Activated naive CD4-positive, alpha-beta T cell treated with anti-CD3 and anti-CD28 coated beads, Interleukin-2, amount 10 ng/mL, durations not matched to agents 7 days and 5 days (primary cell): ENCODE data around the gene CEACAM1.
"Not testable (repeated sequence)": the region's sequence is repeated elsewhere in the genome, so short reads cannot be mapped to it uniquely, and the experiment has no call there.

Experiments
- CTCF ChIA-PET: fragments of 350-600 bp; sonication (Branson Sonifier 250); formaldehyde crosslinking; loops from one replicate; lab custom pipeline; 2021; ENCODE audit warnings: antibody characterized with exemption; lab: Charles Lee
- DNase-seq: peaks from one replicate; pipeline ENCODE4 v3.0.0-alpha.2; 2020
- H3K27ac Mint-ChIP-seq: one replicate; pipeline ENCODE4 v1.8.0; 2021; ENCODE audit warnings: mild to moderate bottlenecking, moderate library complexity, mixed read lengths
- H3K27me3 Mint-ChIP-seq: one replicate; pipeline ENCODE4 v1.8.0; 2021; ENCODE audit warnings: mild to moderate bottlenecking, mixed read lengths
- H3K36me3 Mint-ChIP-seq: one replicate; pipeline ENCODE4 v1.8.0; 2021; ENCODE audit warnings: mixed read lengths
- H3K4me1 Mint-ChIP-seq: one replicate; pipeline ENCODE4 v1.8.0; 2021; ENCODE audit warnings: mixed read lengths
- H3K4me3 Mint-ChIP-seq: one replicate; pipeline ENCODE4 v1.8.0; 2021; ENCODE audit warnings: mild to moderate bottlenecking, moderate library complexity, mixed read lengths
- H3K9me3 Mint-ChIP-seq: one replicate; pipeline ENCODE4 v1.8.0; 2021; ENCODE audit warnings: mixed read lengths

CEACAM1 gene

GRCh38 chr19:42514449-42514848 lies 13.8 kb downstream of the CEACAM1 start:
- peaks cover 56% of the 10 kb centered on the region for H3K36me3 Mint-ChIP-seq
- H3K4me3 Mint-ChIP-seq = no peak overlapping the region
- DNase-seq = no peak
- no peaks in the 10 kb centered on the region for H3K27me3 Mint-ChIP-seq
- H3K27ac Mint-ChIP-seq = peak overlapping the region; percentile 55
- CTCF ChIA-PET = no interaction called here
- no peaks in the 10 kb centered on the region for H3K9me3 Mint-ChIP-seq
- peaks cover 40% of the 10 kb centered on the region for H3K4me1 Mint-ChIP-seq

GRCh38 chr19:42512743-42513304 lies 15.5 kb downstream of the CEACAM1 start:
- H3K36me3 Mint-ChIP-seq = peaks cover 52% of the 10 kb centered on the region
- no peaks in the 10 kb centered on the region for H3K9me3 Mint-ChIP-seq
- no peak overlapping the region for H3K4me3 Mint-ChIP-seq
- no peaks in the 10 kb centered on the region for H3K27me3 Mint-ChIP-seq
- DNase-seq = no peak
- no peak overlapping the region for H3K27ac Mint-ChIP-seq
- peaks cover 40% of the 10 kb centered on the region for H3K4me1 Mint-ChIP-seq
- CTCF ChIA-PET = no interaction called here

GRCh38 chr19:42512130-42512636 lies 16.1 kb downstream of the CEACAM1 start:
- CTCF ChIA-PET = no interaction called here
- Mint-ChIP-seq H3K27me3 (no peaks in the 10 kb centered on the region), H3K4me3 (no peak overlapping the region), H3K36me3 (peaks cover 52% of the 10 kb centered on the region), H3K9me3 (no peaks in the 10 kb centered on the region), H3K27ac (peak overlapping the region; percentile 35), H3K4me1 (peaks cover 40% of the 10 kb centered on the region)
- no peak for DNase-seq

- CTCF ChIA-PET = interaction anchor here (0.6 kb wide), 1 partner anchor 90 kb away, joined by 5 read pairs; no protein-coding TSS in a partner anchor
- Mint-ChIP-seq H3K9me3 (no peaks in the 10 kb centered on the region), H3K27me3 (no peaks in the 10 kb centered on the region), H3K4me3 (no peak overlapping the region), H3K4me1 (peaks cover 40% of the 10 kb centered on the region), H3K27ac (no peak overlapping the region), H3K36me3 (peaks cover 49% of the 10 kb centered on the region)
- no peak for DNase-seq
These were observed 16.9 kb downstream of the CEACAM1 start for GRCh38 chr19:42511340-42511739.

- no peak overlapping the region for H3K27ac Mint-ChIP-seq
- H3K36me3 Mint-ChIP-seq = peaks cover 38% of the 10 kb centered on the region
These were observed 19.3 kb downstream of the CEACAM1 start for GRCh38 chr19:42508892-42509444.

GRCh38 chr19:42505066-42505465 lies 23.2 kb downstream of the CEACAM1 start:
- CTCF ChIA-PET = no interaction called here
- DNase-seq = no peak
- Mint-ChIP-seq H3K4me3 (no peak overlapping the region), H3K27ac (no peak overlapping the region), H3K4me1 (peaks cover 32% of the 10 kb centered on the region), H3K36me3 (peaks cover 8% of the 10 kb centered on the region), H3K9me3 (no peaks in the 10 kb centered on the region), H3K27me3 (no peaks in the 10 kb centered on the region)

More at GRCh38 chr19:42508892-42509444, 19.3 kb downstream of the CEACAM1 start:
- no peaks in the 10 kb centered on the region for H3K9me3 Mint-ChIP-seq
- peaks cover 37% of the 10 kb centered on the region for H3K4me1 Mint-ChIP-seq
- no peaks in the 10 kb centered on the region for H3K27me3 Mint-ChIP-seq
- no peak for DNase-seq
- no peak overlapping the region for H3K4me3 Mint-ChIP-seq
- CTCF ChIA-PET = interaction anchor here (1.6 kb wide), 1 partner anchor 58 kb away, joined by 4 read pairs; no protein-coding TSS in a partner anchor

- H3K27ac Mint-ChIP-seq = peak overlapping the region; percentile 64
- no peaks in the 10 kb centered on the region for H3K9me3 Mint-ChIP-seq
- CTCF ChIA-PET = interaction anchor here (1.3 to 1.5 kb wide), 2 partner anchors 51 to 63 kb away, joined by 4 to 5 read pairs; no protein-coding TSS in a partner anchor
- peaks cover 60% of the 10 kb centered on the region for H3K4me1 Mint-ChIP-seq
- H3K4me3 Mint-ChIP-seq = peak overlapping the region; percentile 27
- H3K36me3 Mint-ChIP-seq = peaks cover 7% of the 10 kb centered on the region
- no peak for DNase-seq
- no peaks in the 10 kb centered on the region for H3K27me3 Mint-ChIP-seq
These were observed 26.5 kb downstream of the CEACAM1 start for GRCh38 chr19:42501733-42502132.

GRCh38 chr19:42501243-42501642 lies 27.0 kb downstream of the CEACAM1 start:
- CTCF ChIA-PET = interaction anchor here (1.5 kb wide), 1 partner anchor 50 kb away, joined by 4 read pairs; no protein-coding TSS in a partner anchor
- not testable (repeated sequence) for DNase-seq, H3K27me3 Mint-ChIP-seq, H3K4me3 Mint-ChIP-seq, H3K36me3 Mint-ChIP-seq, H3K9me3 Mint-ChIP-seq
- peak overlapping the region; percentile 64 for H3K27ac Mint-ChIP-seq
- H3K4me1 Mint-ChIP-seq = peaks cover 65% of the 10 kb centered on the region

- CTCF ChIA-PET = interaction anchor here (0.8 to 2.0 kb wide), 2 partner anchors 29 to 48 kb away, joined by 3 to 7 read pairs; no protein-coding TSS in a partner anchor
- H3K4me1 Mint-ChIP-seq = peaks cover 59% of the 10 kb centered on the region
- peaks cover 4% of the 10 kb centered on the region for H3K36me3 Mint-ChIP-seq
- DNase-seq = no peak
- peak overlapping the region; percentile 4 for H3K27ac Mint-ChIP-seq
- no peak overlapping the region for H3K4me3 Mint-ChIP-seq
- no peaks in the 10 kb centered on the region for H3K27me3 Mint-ChIP-seq
- no peaks in the 10 kb centered on the region for H3K9me3 Mint-ChIP-seq
These were observed 30.0 kb downstream of the CEACAM1 start for GRCh38 chr19:42498169-42498757.

GRCh38 chr19:42497492-42498168 lies 30.7 kb downstream of the CEACAM1 start:
- Mint-ChIP-seq H3K4me3 (no peak overlapping the region), H3K9me3 (no peaks in the 10 kb centered on the region), H3K4me1 (peaks cover 59% of the 10 kb centered on the region), H3K27me3 (no peaks in the 10 kb centered on the region), H3K36me3 (peaks cover 4% of the 10 kb centered on the region), H3K27ac (no peak overlapping the region)
- CTCF ChIA-PET = interaction anchor here (2.0 kb wide), 1 partner anchor 48 kb away, joined by 7 read pairs; no protein-coding TSS in a partner anchor
- DNase-seq = no peak

- no peak overlapping the region for H3K4me3 Mint-ChIP-seq
- CTCF ChIA-PET = interaction anchor here (0.6 kb wide), 1 partner anchor 77 kb away, joined by 3 read pairs; no protein-coding TSS in a partner anchor
- peaks cover 4% of the 10 kb centered on the region for H3K36me3 Mint-ChIP-seq
- H3K27ac Mint-ChIP-seq = peak overlapping the region; percentile 2
- H3K27me3 Mint-ChIP-seq = no peaks in the 10 kb centered on the region
- H3K9me3 Mint-ChIP-seq = no peaks in the 10 kb centered on the region
- H3K4me1 Mint-ChIP-seq = peaks cover 51% of the 10 kb centered on the region
- DNase-seq = no peak
These were observed 31.7 kb downstream of the CEACAM1 start for GRCh38 chr19:42496460-42497133.

GRCh38 chr19:42495663-42496062 lies 32.6 kb downstream of the CEACAM1 start:
- H3K27me3 Mint-ChIP-seq = no peaks in the 10 kb centered on the region
- H3K27ac Mint-ChIP-seq = no peak overlapping the region
- peaks cover 43% of the 10 kb centered on the region for H3K4me1 Mint-ChIP-seq
- CTCF ChIA-PET = interaction anchor here (0.6 to 1.8 kb wide), 3 partner anchors 44 to 76 kb away, joined by 3 to 6 read pairs (median 3); no protein-coding TSS in a partner anchor
- no peaks in the 10 kb centered on the region for H3K9me3 Mint-ChIP-seq
- no peak overlapping the region for H3K4me3 Mint-ChIP-seq
- no peak for DNase-seq
- peaks cover 4% of the 10 kb centered on the region for H3K36me3 Mint-ChIP-seq

GRCh38 chr19:42494321-42494720 lies 34.0 kb downstream of the CEACAM1 start:
- CTCF ChIA-PET = interaction anchor here (1.4 to 1.8 kb wide), 2 partner anchors 34 to 44 kb away, joined by 3 to 6 read pairs; partner anchors contain the start of gene CEACAM1
- DNase-seq = no peak

More at GRCh38 chr19:42494321-42494720, 34.0 kb downstream of the CEACAM1 start:
- H3K4me1 Mint-ChIP-seq = peaks cover 35% of the 10 kb centered on the region
- H3K27me3 Mint-ChIP-seq = no peaks in the 10 kb centered on the region
- H3K9me3 Mint-ChIP-seq = no peaks in the 10 kb centered on the region
- H3K4me3 Mint-ChIP-seq = no peak overlapping the region
- peaks cover 4% of the 10 kb centered on the region for H3K36me3 Mint-ChIP-seq
- no peak overlapping the region for H3K27ac Mint-ChIP-seq
